IMR-90 (cell line): Measurements from ENCODE around the gene ZDHHC21.

Source experiments
- CEBPB ChIP-seq: IDR thresholded peaks from 2 replicates; pipeline ENCODE4 v1.6.1; 2012; ENCODE audit warnings: low read depth, low read length, improper control_type of control experiment
- CHD1 ChIP-seq: IDR thresholded peaks from 2 replicates; pipeline ENCODE4 v1.6.1; 2012; ENCODE audit warnings: low read depth, low read length, improper control_type of control experiment
- MAFK ChIP-seq: IDR thresholded peaks from 2 replicates; pipeline ENCODE4 v1.6.1; 2012; ENCODE audit warnings: low read depth, low read length, improper control_type of control experiment
- NFE2L2 ChIP-seq: fragments of 150-350 bp; IDR thresholded peaks from 2 replicates; pipeline ENCODE4 v1.6.1; 2016; ENCODE audit warnings: low read depth, mild to moderate bottlenecking, low read length
- POLR2A ChIP-seq: IDR thresholded peaks from 2 replicates; pipeline ENCODE4 v1.6.1; 2012; ENCODE audit warnings: mild to moderate bottlenecking, low read depth, low read length
- SMC3 ChIP-seq: fragments of 150-350 bp; IDR thresholded peaks from 2 replicates; pipeline ENCODE4 v1.6.1; 2016; ENCODE audit warnings: low read depth, mild to moderate bottlenecking, antibody characterized with exemption, low read length, moderate library complexity
- TF ChIP-seq, protein P1 (sequence below): conservative IDR thresholded peaks from 2 replicates; pipeline ENCODE4 v1.5.1; 2012; ENCODE audit warnings: mild to moderate bottlenecking, low read depth, low read length, improper control_type of control experiment

DNA sequence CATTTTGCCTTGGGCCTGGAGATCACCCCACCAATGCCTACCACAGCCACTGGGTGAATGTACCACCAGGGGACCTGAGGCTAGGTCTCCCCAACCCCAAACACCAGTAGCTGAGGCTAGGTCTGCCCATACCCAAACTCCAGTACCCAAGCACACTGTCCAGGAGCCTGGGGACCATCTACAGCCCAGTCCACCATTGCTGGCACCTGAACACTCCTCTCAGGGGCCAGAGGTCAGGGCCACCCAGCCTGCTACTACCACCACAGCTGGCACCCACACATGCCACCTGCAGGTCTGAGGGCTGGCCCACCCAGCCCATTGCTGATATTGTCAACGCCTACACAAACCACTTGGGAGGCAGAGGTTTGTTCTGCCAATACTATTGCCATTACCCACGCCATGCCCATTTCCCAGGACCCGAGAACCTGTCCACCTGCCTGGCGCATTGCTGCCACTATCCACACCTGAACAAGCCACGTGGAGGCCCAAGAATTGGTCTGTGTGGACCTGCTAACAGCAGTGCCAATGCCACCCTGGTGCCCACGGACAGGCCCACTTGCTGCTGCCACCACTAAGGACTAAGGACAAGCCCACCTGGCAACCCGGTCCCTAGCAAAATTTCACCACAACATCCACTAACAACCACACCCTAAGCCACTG, 59.2 kb downstream of the ZDHHC21 start:
- TF ChIP-seq, protein P1, sequence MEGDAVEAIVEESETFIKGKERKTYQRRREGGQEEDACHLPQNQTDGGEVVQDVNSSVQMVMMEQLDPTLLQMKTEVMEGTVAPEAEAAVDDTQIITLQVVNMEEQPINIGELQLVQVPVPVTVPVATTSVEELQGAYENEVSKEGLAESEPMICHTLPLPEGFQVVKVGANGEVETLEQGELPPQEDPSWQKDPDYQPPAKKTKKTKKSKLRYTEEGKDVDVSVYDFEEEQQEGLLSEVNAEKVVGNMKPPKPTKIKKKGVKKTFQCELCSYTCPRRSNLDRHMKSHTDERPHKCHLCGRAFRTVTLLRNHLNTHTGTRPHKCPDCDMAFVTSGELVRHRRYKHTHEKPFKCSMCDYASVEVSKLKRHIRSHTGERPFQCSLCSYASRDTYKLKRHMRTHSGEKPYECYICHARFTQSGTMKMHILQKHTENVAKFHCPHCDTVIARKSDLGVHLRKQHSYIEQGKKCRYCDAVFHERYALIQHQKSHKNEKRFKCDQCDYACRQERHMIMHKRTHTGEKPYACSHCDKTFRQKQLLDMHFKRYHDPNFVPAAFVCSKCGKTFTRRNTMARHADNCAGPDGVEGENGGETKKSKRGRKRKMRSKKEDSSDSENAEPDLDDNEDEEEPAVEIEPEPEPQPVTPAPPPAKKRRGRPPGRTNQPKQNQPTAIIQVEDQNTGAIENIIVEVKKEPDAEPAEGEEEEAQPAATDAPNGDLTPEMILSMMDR: no peak
- TF ChIP-seq CHD1 (no peak), MAFK (no peak), CEBPB (no peak), POLR2A (no peak), NFE2L2 (no peak), SMC3 (no peak)
